NCI-H524 (cell line): Measurements from ENCODE around the gene NDUFA11.
"Not testable (repeated sequence)": the region's sequence is repeated elsewhere in the genome, so short reads cannot be mapped to it uniquely, and the experiment has no call there.

ENCODE experiments used
- DNase-seq, 2 experiments: peaks; one replicate each; lab custom pipeline; 2025; lab: John Stamatoyannopoulos, UW

Gene NDUFA11

DNA sequence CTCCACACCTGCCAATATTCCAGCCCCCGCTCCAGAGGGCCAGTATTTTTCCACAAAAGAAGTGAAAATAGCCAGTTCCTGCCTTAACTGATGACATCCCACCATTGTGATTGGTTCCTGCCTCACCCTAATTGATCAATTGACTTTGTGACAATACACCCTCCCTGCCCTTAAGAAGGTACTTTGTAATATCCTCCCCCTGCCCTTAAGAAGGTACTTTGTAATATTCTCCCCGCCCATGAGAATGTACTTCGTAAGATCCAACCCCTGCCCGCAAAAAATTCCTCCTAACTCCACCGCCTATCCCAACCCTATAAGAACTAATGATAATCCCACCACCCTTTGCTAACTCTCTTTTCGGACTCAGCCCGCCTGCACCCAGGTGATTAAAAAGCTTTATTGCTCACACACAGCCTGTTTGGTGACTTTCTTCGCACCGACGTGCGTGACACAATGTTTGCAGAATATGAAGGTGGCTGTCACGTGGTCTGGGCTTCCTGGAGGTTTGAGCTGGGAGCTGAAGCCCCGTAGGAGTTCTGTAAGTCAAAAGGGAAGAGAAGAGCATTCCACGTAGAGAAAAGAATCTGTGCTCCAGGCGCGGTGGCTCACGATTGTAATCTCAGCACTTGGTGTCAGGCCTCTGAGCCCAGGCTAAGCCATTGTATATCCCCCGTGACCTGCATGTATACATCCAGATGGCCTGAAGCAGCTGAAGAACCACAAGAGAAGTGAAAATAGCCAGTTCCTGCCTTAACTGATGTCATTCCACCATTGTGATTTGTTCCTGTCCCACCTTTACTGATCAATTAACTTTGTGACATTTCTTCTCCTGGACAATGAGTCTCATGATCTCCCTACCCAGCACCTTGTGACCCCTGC is 46.1 kb downstream of the NDUFA11 start:
- no peak for DNase-seq

DNA sequence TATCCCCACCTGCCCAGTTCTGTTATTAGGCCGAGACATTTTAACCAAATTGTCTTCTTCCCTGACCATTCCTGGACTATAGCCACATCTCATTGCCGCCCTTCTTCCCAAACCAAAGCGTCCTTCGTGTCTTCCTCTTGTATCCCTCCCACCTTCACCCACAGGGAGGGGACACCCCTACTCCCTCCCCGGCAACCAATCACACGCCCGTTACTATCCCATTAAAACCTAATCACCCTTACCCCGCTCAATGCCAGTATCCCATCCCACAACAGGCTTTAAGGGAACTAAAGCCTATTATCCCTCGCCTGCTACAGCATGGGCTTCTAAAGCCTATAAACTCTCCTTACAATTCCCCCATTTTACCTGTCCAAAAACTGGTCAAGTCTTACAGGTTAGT is 48.4 kb downstream of the NDUFA11 start:
- peak in 1 of 2 experiments; percentile 23 for DNase-seq

DNA sequence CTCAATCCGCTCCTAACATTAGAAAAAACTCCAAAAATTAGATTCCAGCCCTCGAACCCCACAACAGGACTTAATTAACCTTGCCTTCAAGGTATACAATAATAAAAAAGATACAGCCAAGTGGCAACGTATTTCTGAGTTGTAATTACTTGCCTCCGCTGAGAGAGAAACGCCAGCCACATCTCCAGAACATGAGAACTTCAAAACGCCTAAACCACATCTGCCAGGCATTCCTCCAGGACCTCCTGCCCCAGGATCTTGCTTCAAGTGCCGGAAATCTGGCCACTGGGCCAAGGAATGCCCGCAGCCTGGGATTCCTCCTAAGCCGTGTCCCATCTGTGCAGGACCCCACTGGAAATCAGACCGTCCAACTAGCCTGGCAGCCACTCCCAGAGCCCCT is 49.5 kb downstream of the NDUFA11 start:
- peak in 1 of 2 experiments; percentile 18 for DNase-seq

DNA sequence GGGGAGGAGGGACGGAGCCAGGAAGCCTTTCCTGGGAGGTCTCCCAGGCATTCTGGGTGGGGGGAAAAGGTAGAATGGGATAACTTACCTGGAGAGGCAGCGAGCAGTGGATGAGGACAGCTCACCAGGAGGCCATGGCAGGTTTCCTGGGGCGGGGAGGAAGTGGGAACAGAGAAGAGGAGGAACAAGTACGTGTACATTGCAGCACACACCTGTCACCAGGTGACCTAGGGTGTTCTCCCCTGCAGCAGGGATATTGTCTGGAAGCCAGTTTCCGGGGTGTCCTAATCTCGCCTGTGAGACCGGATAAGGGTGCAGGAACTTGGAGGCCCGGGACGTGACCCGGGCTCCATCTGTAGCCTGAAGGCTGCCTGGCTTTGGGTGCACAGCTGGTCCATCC is 52.3 kb downstream of the NDUFA11 start, which contains the start of gene FUT3:
Gene FUT3 (minus strand): TSS at position 148 of the 400 bp plus-strand sequence.
- DNase-seq = no peak

DNA sequence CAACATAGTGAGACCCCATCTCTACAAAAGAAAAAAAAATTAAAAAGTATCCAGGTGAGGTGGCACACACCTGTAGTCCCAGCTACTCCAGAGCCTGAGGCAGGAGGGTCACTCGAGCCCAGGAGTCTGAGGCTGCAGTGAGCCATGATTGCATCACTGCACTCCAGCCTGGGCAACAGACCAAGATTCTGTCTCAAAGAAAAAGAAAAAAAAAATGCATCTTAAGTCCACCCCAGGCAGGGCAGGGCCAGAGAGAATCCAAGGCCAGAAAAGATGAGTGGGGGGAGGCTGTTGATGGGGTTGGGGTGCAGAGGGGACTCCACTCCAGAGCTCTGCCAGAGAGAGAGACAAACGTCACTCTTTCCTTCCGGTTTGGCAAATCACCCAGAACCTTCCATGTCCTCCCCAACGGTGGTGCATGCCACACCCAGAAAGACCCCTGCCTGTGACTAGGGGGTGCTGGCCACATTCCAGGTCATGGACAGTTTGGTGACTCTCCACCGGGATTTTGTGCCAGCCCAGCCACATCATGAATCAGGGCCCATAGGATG is 52.8 kb downstream of the NDUFA11 start:
- no peak for DNase-seq

DNA sequence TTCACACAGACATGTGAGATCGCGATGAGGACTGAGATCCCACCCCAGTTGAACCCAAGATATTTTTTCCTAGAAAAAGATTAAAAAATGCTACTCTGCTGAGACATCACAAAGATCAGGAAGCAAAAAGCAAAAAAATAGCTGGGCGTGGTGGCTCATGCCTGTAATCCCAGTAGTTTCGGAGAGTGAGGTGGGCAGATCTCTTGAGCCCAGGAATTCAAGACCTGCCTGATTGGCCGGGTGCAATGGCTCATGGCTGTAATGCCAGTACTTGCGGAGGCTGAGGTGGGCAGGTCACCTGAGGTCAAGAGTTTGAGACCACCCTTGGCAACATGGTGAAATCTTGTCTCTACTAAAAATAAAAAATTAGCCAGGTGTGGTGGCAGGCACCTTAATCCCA is 53.4 kb downstream of the NDUFA11 start:
- DNase-seq = no peak

DNA sequence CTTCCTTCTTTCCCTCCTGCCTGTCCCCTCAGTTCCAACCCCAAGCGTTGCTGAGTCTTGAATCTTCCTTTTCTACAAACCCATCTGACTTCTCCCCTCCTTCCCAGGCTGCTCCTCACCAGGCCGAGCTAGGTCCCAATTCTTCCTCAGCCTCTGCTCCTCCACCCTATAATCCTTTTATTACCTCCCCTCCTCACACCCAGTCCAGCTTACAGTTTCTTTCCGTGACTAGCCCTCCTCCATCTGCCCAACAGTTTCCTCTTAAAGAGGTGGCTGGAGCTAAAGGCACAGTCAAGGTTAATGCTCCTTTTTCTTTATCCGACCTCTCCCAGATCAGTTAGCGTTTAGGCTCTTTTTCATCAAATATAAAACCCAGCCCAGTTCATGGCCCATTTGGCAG is 55.0 kb downstream of the NDUFA11 start:
- peak; percentile 54 to 78 for DNase-seq

DNA sequence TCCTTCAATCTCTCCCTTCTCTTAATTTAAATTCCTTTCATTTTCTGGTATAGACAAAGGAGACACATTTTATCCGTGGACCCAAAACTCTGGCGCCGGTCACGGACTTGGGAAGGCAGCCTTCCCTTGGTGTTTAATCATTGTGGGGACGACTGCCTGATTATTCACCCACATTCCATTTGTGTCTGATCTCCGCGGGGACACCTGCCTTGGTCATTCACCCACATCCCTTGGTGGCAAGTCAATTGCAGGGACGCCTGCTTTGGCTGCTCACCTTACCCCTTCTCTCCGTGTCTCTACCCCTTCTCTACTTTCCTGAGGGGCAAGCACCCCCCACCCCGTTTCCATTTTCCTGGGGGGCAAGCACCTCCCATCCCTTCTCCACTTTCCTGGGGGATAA is 55.7 kb downstream of the NDUFA11 start:
- not testable (repeated sequence) for DNase-seq
